ENCODE measurements around the gene AGBL1.

The AGBL1 gene

GRCh38 chr15:86383611-86384010, 303.9 kb downstream of the AGBL1 start (continued):
- no peak for TF ChIP-seq ZSCAN18 (tag by site-specific recombination; IDR thresholded peaks at IDR 0.05)
- no peak for TF ChIP-seq INSM2 (tag by site-specific recombination; IDR thresholded peaks at IDR 0.05)

GRCh38 chr15:86384186-86384585, 304.5 kb downstream of the AGBL1 start:
- Histone ChIP-seq H3K4me3 (ENCODE audit: low read depth, low read length) (no peak overlapping the region), H3K27ac (ENCODE audit: extremely low read depth, low read depth, low read length) (no peak overlapping the region), H3K4me1 (ENCODE audit: control insufficient read depth, insufficient read depth, low read length) (no peaks in the 10 kb centered on the region; the same call in 1 of the 2 replicates), H3K9me3 (ENCODE audit: control insufficient read depth, insufficient read depth, low read depth, low read length) (no peaks in the 10 kb centered on the region), H3K36me3 (ENCODE audit: control insufficient read depth in 2 of 2, insufficient read depth in 1 of 2, low read length in 2 of 2) (no peaks in the 10 kb centered on the region)
- CTCF ChIA-PET: no interaction called here
- POLR2A ChIA-PET: interaction anchor here (0.5 kb wide), 1 partner anchor 339 kb away, joined by 3 read pairs; no protein-coding TSS in a partner anchor
- TF ChIP-seq ZNF362 (tag by site-specific recombination; IDR thresholded peaks at IDR 0.05): no peak
- no peak for TF ChIP-seq ELK4 (IDR thresholded peaks at IDR 0.05; ENCODE audit: borderline replicate concordance, low read depth, low read length)
- no peak for TF ChIP-seq ZNF645 (tag by site-specific recombination; IDR thresholded peaks at IDR 0.05)
- no peak for TF ChIP-seq ZNF354C (tag by site-specific recombination; IDR thresholded peaks at IDR 0.05; ENCODE audit: borderline replicate concordance, low read depth)
- no peak for TF ChIP-seq ZNF792 (tag by site-specific recombination; IDR thresholded peaks at IDR 0.05)
- TF ChIP-seq BCL11A (tag by site-specific recombination; IDR thresholded peaks at IDR 0.05; ENCODE audit: low read depth): no peak
- no peak for TF ChIP-seq GLI4 (tag by site-specific recombination; IDR thresholded peaks at IDR 0.05)
- no peak for TF ChIP-seq ZNF202 (tag by site-specific recombination; IDR thresholded peaks at IDR 0.05; ENCODE audit: borderline replicate concordance)
- no peak for TF ChIP-seq KLF17 (tag by site-specific recombination; IDR thresholded peaks at IDR 0.05)
- no peak for TF ChIP-seq ZNF221 (tag by site-specific recombination; IDR thresholded peaks at IDR 0.05; ENCODE audit: borderline replicate concordance)
- no peak for TF ChIP-seq PRDM1 (tag by site-specific recombination; IDR thresholded peaks at IDR 0.05)
- TF ChIP-seq EGR2 (tag by site-specific recombination; IDR thresholded peaks at IDR 0.05; ENCODE audit: low read depth): no peak
- TF ChIP-seq ZNF624 (tag by site-specific recombination; IDR thresholded peaks at IDR 0.05): no peak
- TF ChIP-seq ZNF433 (tag by site-specific recombination; IDR thresholded peaks at IDR 0.05; ENCODE audit: low read depth): no peak
- no peak for TF ChIP-seq ZBTB17 (tag by site-specific recombination; IDR thresholded peaks at IDR 0.05)
- TF ChIP-seq RBAK (tag by site-specific recombination; IDR thresholded peaks at IDR 0.05): no peak
- no peak for TF ChIP-seq ZBTB26 (tag by site-specific recombination; optimal IDR thresholded peaks at IDR 0.05)
- no peak for TF ChIP-seq ZNF426 (tag by site-specific recombination; IDR thresholded peaks at IDR 0.05)
